Psoas muscle (tissue), 8 donors: ENCODE results near the gene SLC2A5. TPM values are rescaled to one million over a fixed set of nuclear protein-coding genes. Genes with fewer than 3 reads are reported as not detected.

Source experiments
- ATAC-seq, 4 donors: fragments of 200-7000 bp; cut with Tn5 transposase; one replicate each; pipeline ENCODE4 v1.9.1; 2020; ENCODE audit warnings: moderate library complexity in 3 of 4, mild to moderate bottlenecking in 2 of 4
- DNase-seq, 2 donors: peaks; one replicate each; pipeline ENCODE4 v3.0.0-alpha.2; 2020
- H3K27ac ChIP-seq: fragments of 200-600 bp; one replicate; pipeline ENCODE4 v1.8.0; 2022
- H3K27me3 ChIP-seq, 3 donors: fragments of 200-600 bp in 1 of 3; one replicate each; pipeline versions ENCODE4 v1.6.1 to v1.8.0; 2013 to 2022; ENCODE audit warnings: low read length in 2 of 3, mild to moderate bottlenecking in 2 of 3, moderate library complexity in 1 of 3; ENCODE audit not compliant: insufficient read depth in 3 of 3
- H3K36me3 ChIP-seq, 2 donors: fragments of 200-600 bp in 1 of 2; one replicate each; pipeline versions ENCODE4 v1.6.1 to v1.8.0; 2013 to 2022; ENCODE audit warnings: low read depth in 1 of 2, mild to moderate bottlenecking in 1 of 2, moderate library complexity in 1 of 2; ENCODE audit not compliant: insufficient read depth in 1 of 2
- H3K4me1 ChIP-seq: fragments of 200-600 bp; one replicate; pipeline ENCODE4 v1.8.0; 2022
- H3K4me3 ChIP-seq: fragments of 200-600 bp; one replicate; pipeline ENCODE4 v1.8.0; 2022; ENCODE audit warnings: mild to moderate bottlenecking
- H3K9me3 ChIP-seq: fragments of 200-600 bp; one replicate; pipeline ENCODE4 v1.8.0; 2022
- WGBS, 3 donors: extraction: QIAGEN DNeasy Blood & Tissue Kit; methylation state at CpG; one replicate each; pipeline versions ENCODE4 v1.1.6 to v1.1.7; 2013; 5-methylcytosine and 5-hydroxymethylcytosine counted together
- intact Hi-C, 2 donors: fragments of 100-400 bp; cut with DNase I; formaldehyde crosslinking; loops; one replicate each; pipeline versions ENCODE4 v1.11.0 to v1.14.2; 2022
- polyA plus RNA-seq, 3 donors: library from polyadenylated mRNA; stranded (reverse); fragments of 200-250 nt; gene quantifications; one replicate each; pipeline ENCODE4 v1.2.3, GENCODE V29; 2013
- total RNA-seq, 4 donors: library from RNA; stranded (reverse); fragmentation: NEBNext Ultra II Directional in 2 of 4; extraction: Animal tissue kit (Norgen Biotek cat#: 25700) in 2 of 4; gene quantifications; one replicate each; pipeline versions ENCODE4 v1.2.1 to v1.2.4, GENCODE V29; 2021 to 2023
- TF ChIP-seq, protein P1 (sequence below): fragments of 200-600 bp; IDR thresholded peaks from one replicate; pipeline ENCODE4 v1.8.0; 2022; ENCODE audit warnings: antibody characterized with exemption
- donor health status: healthy with polysubstance abuse.
- donor health status: DM: no; HTN: no; CAD: no; lungs with moderate emphysema.
- donor health status: Bipolar disorder and iron deficiency.
- donor health status: healthy.
- donor health status: DM: yes; HTN: yes; CAD: no.
- donor health status: DM: no; HTN: no; CAD: no.
- donor health status: DM: no; HTN: no; CAD: no.
- donor health status: DM: yes; HTN: yes; CAD: no.

Gene SLC2A5
- total and polyA plus RNA-seq, 7 donors: 12.8 to 97.9 (median 31.7) TPM

DNA sequence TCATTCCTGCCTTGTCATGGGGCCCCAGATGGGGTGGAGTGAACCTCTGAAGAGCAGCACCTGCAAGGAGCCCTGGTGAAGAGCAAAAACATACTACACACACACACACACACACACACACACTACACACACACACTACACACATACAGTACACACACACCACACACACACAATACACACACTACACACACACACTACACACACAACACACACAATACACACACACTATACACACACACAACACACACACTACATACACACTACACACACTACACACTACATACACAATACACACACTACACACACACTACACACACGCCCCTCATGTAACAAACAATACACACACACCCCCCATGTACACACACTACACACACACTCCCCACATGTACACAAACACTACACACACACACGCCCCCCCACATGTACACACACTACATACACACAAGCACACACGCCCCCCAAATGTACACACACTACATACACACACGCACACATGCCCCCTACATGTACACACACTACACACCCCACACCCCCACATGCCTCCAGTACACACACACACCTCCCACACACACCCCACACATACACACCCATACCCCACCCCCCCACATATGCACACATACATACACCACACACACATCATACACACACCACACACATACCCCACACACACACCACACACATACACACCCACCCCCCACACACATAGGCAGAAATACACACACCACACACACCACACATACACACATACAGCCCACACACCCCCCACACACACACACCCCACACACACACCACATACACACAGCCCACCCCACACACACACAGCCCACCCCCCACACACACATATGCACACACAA is 9.3 kb downstream of the SLC2A5 start:
- Histone ChIP-seq H3K36me3 (peaks cover 0 to 3% of the 10 kb centered on the region in 2 donors), H3K4me3 (no peak overlapping the region), H3K9me3 (no peaks in the 10 kb centered on the region), H3K27me3 (no peaks in the 10 kb centered on the region), H3K4me1 (peaks cover 40% of the 10 kb centered on the region), H3K27ac (peak overlapping the region; percentile 66)
- no peak for ATAC-seq
- DNase-seq: no peak
- intact Hi-C loops: no loop called here
- TF ChIP-seq, protein P1, sequence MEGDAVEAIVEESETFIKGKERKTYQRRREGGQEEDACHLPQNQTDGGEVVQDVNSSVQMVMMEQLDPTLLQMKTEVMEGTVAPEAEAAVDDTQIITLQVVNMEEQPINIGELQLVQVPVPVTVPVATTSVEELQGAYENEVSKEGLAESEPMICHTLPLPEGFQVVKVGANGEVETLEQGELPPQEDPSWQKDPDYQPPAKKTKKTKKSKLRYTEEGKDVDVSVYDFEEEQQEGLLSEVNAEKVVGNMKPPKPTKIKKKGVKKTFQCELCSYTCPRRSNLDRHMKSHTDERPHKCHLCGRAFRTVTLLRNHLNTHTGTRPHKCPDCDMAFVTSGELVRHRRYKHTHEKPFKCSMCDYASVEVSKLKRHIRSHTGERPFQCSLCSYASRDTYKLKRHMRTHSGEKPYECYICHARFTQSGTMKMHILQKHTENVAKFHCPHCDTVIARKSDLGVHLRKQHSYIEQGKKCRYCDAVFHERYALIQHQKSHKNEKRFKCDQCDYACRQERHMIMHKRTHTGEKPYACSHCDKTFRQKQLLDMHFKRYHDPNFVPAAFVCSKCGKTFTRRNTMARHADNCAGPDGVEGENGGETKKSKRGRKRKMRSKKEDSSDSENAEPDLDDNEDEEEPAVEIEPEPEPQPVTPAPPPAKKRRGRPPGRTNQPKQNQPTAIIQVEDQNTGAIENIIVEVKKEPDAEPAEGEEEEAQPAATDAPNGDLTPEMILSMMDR: no peak
- 91 to 100% (median 91%) methylated on average over 4 of the region's 4 CpGs for WGBS, 3 donors

DNA sequence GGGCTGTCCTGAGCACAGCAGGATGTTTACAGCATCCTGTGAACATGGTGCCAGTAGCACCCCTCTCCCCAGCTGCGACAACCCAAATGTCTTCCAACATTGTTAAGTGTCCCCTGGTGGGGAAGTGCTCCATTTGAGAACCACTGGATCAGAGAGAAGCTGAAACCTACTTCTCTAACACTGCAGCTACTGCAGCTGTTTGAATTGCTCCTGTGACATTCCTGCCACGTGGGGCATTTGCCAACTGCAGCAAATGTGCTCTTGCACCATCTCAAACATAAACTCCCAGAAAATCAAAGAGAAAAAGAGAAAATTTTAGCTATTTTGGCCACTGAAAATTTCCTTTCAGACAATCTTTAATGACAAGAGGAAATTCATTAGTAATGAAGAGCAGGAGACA is 11.0 kb downstream of the SLC2A5 start:
- H3K27me3 ChIP-seq: no peaks in the 10 kb centered on the region
- H3K4me1 ChIP-seq: peaks cover 27% of the 10 kb centered on the region
- no peak overlapping the region for H3K4me3 ChIP-seq
- intact Hi-C loops: no loop called here
- WGBS, 3 donors: 12 to 24% (median 22%) methylated on average over 2 of the region's 2 CpGs
- H3K9me3 ChIP-seq: no peaks in the 10 kb centered on the region
- peak; percentile 74 to 80 (median 79) for ATAC-seq
- H3K36me3 ChIP-seq: peaks cover 3 to 4% of the 10 kb centered on the region in 2 donors
- H3K27ac ChIP-seq: peak overlapping the region; percentile 66
- TF ChIP-seq, protein P1: peak; percentile 54
- peak; percentile 35 to 70 for DNase-seq

DNA sequence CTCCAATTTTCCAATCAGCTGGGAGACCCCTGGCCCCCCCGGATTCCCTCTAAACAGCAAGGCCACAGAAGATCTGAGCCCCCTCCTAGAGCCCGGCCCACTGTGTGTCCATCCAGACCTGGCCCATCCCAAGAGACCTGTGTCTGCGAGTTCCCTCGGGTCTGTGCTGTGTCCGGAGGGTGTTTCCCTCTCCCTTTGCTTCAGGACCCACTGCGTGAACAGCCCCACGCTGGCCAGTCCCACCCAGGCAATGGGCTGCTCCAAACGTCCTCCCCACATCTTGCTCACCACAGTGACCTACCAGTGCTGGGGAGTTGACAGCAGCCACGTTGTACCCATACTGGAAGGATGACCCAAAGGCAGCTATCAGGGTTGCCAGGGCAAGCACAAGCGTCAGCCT is 11.6 kb downstream of the SLC2A5 start:
- no peak overlapping the region for H3K4me3 ChIP-seq
- H3K36me3 ChIP-seq: peaks cover 3 to 4% of the 10 kb centered on the region in 2 donors
- ATAC-seq (peak; percentile 5 to 33 (median 28)), DNase-seq (no peak)
- intact Hi-C loops: no loop called here
- TF ChIP-seq, protein P1: no peak
- H3K27me3 ChIP-seq: no peaks in the 10 kb centered on the region
- H3K9me3 ChIP-seq: no peaks in the 10 kb centered on the region
- 70 to 79% (median 70%) methylated on average over 10 of the region's 10 CpGs for WGBS, 3 donors
- peaks cover 27% of the 10 kb centered on the region for H3K4me1 ChIP-seq
- H3K27ac ChIP-seq: peak overlapping the region; percentile 66

DNA sequence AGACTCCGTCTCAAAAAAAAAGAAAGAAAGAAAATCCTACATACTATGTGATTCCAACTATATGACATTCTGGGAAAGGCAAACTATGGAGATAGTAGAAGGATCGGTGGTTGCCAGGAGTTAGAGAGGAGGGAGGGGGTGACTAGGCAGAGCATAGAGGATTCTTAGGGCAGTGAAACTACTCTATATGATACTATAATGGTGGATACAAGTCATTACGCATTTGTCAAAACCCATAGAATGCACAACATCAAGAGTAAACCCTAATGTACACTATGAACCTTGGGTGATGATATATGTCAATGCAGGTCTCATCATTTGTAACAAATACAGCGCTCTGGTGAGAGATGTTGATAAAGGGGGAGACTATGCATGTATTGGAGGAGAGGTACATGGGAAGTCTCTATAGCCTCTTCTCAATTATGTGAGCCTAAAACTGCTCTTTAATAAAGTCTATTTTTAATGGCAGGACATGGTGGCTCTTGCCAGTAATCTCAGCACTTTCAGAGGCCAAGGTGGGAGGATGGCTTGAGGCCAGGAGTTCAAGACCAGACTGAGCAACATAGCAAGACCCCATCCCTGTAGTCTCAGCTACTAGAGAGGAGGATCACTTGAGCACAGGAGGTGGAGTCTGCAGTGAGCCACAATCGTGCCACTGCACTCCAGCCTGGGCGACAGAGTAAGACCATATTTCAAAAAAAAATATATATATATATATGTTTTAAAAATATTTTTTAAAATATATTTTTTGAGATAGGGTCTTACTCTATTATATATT is 17.0 kb downstream of the SLC2A5 start:
- TF ChIP-seq, protein P1: no peak
- Histone ChIP-seq H3K36me3 (peaks cover 3 to 7% of the 10 kb centered on the region in 2 donors), H3K4me1 (peaks cover 12% of the 10 kb centered on the region), H3K27ac (no peak overlapping the region), H3K27me3 (no peaks in the 10 kb centered on the region), H3K9me3 (no peaks in the 10 kb centered on the region), H3K4me3 (no peak overlapping the region)
- ATAC-seq (no peak), DNase-seq (no peak)
- WGBS, 3 donors: 85 to 95% (median 87%) methylated on average over 6 of the region's 6 CpGs
- intact Hi-C loops: no loop called here
